OCI-LY3 (cell line): ENCODE data around the gene HOXB1.
A peak's percentile ranks its signal among the peaks of the same experiment; 100 is the strongest.

Source experiments
- H2AFZ ChIP-seq: fragments of 200-600, 300-600 bp; shearing (Covaris generic); 2 replicates; pipeline ENCODE4 v1.6.0; 2014; ENCODE audit warnings: antibody characterized with exemption, low read depth, low read length
- H3K27ac ChIP-seq: fragments of 200-600, 300-600 bp; sonication (generic); 2 replicates; pipeline ENCODE4 v1.5.1; 2014; ENCODE audit warnings: mild to moderate bottlenecking, low read length, moderate library complexity, mixed read lengths
- H3K27me3 ChIP-seq: fragments of 200-600, 300-600 bp; sonication (generic); 2 replicates; pipeline ENCODE4 v1.6.1; 2014; ENCODE audit warnings: low read depth, low read length, mixed read lengths
- H3K36me3 ChIP-seq: fragments of 200-600, 300-600 bp; sonication (generic); replicated peaks from 2 replicates; pipeline ENCODE3; 2014; ENCODE audit warnings: low read depth, low read length, mixed read lengths
- H3K4me1 ChIP-seq: fragments of 300-600, 200-600 bp; sonication (generic); 2 replicates; pipeline ENCODE4 v1.6.1; 2014; ENCODE audit warnings: low read length, mixed read lengths
- H3K4me2 ChIP-seq: fragments of 200-600, 300-600 bp; sonication (generic); 2 replicates; pipeline ENCODE4 v1.6.1; 2014; ENCODE audit warnings: low read length, mixed read lengths
- H3K4me3 ChIP-seq: fragments of 300-600, 200-600 bp; sonication (generic); 2 replicates; pipeline ENCODE4 v1.5.1; 2014; ENCODE audit warnings: antibody characterized with exemption, mild to moderate bottlenecking, low read length, moderate library complexity
- H3K79me2 ChIP-seq: fragments of 300-600, 200-600 bp; shearing (Covaris generic); 2 replicates; pipeline ENCODE4 v1.6.1; 2014; ENCODE audit warnings: mild to moderate bottlenecking, low read length, mixed read lengths
- H3K9ac ChIP-seq: fragments of 300-600, 200-600 bp; shearing (Covaris generic); 2 replicates; pipeline ENCODE4 v1.6.0; 2014; ENCODE audit warnings: mild to moderate bottlenecking, low read length, moderate library complexity
- H3K9me3 ChIP-seq: fragments of 200-600, 300-600 bp; shearing (Covaris generic); 2 replicates; pipeline ENCODE4 v1.6.1; 2014; ENCODE audit warnings: low read length, mixed read lengths; ENCODE audit not compliant: insufficient read depth
- H4K20me1 ChIP-seq: fragments of 200-600, 300-600 bp; sonication (generic); 2 replicates; pipeline ENCODE4 v1.6.1; 2016; ENCODE audit warnings: low read length, mixed read lengths; ENCODE audit not compliant: insufficient read depth
- CTCF ChIP-seq: fragments of 200-600, 300-600 bp; sonication (generic); IDR thresholded peaks from 2 replicates; pipeline ENCODE4 v1.5.1; 2014; ENCODE audit warnings: antibody characterized with exemption, low read length, low read depth
- EZH2phosphoT487 ChIP-seq: fragments of 200-600 bp; shearing (Covaris generic); IDR thresholded peaks from 2 replicates; pipeline ENCODE4 v1.6.1; 2018; ENCODE audit warnings: antibody characterized with exemption, mixed run types, low read depth

Gene HOXB1

GRCh38 chr17:48502312-48502711, 28.5 kb downstream of the HOXB1 start:
- no peak overlapping the region for H3K9ac ChIP-seq
- no peak overlapping the region for H3K27ac ChIP-seq
- peaks cover 47% of the 10 kb centered on the region for H3K4me1 ChIP-seq
- no peaks in the 10 kb centered on the region for H3K9me3 ChIP-seq
- no peaks in the 10 kb centered on the region for H3K27me3 ChIP-seq
- no peaks in the 10 kb centered on the region for H4K20me1 ChIP-seq
- no peak overlapping the region for H3K4me3 ChIP-seq
- H2AFZ ChIP-seq = no peak overlapping the region
- TF ChIP-seq EZH2phosphoT487 (no peak), CTCF (peak; percentile 17; the same call in 1 of the 2 replicates)
- H3K36me3 ChIP-seq = no peaks in the 10 kb centered on the region
- no peaks in the 10 kb centered on the region for H3K79me2 ChIP-seq
- no peak overlapping the region for H3K4me2 ChIP-seq

- Histone ChIP-seq H3K4me3 (no peak overlapping the region), H3K4me1 (peaks cover 32% of the 10 kb centered on the region), H3K9me3 (no peaks in the 10 kb centered on the region), H2AFZ (no peak overlapping the region), H3K36me3 (no peaks in the 10 kb centered on the region), H3K27me3 (no peaks in the 10 kb centered on the region), H4K20me1 (no peaks in the 10 kb centered on the region), H3K4me2 (no peak overlapping the region), H3K9ac (no peak overlapping the region), H3K79me2 (no peaks in the 10 kb centered on the region), H3K27ac (no peak overlapping the region)
- TF ChIP-seq EZH2phosphoT487 (no peak), CTCF (peak; percentile 42; the same call in 1 of the 2 replicates)
These were observed 30.1 kb downstream of the HOXB1 start for GRCh38 chr17:48500435-48501426.

DNA sequence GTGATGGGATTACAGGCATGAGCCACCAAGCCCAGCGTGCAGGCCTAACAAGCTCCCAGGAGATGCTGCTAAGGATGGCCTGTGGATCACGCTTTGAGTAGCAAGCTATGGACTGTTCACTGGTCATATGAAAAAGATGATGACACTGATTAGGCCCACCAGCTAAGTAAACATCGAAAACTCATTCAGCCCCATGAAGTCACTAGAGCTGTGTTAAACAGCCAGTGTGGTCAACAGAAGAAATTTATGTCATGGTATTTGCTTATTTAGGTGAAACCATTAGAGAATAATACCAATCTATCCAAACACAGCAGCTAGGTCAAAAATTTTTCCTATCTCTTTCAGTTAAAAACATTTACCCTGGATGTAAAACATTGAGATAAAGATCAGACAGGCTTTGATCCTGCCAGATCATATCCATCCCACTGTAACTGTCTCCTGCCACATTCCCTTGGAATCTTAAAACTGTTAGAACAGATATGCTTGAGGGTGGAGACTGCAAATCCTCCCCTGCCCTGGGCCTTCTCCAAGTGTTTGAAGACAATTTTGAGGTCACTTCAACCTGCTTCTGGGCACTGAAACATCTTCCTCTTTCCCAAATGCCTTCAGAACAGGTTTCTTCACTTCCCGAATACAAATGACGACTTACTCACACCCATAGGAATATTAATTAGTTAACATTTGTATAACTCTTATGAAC, 30.9 kb downstream of the HOXB1 start:
- Histone ChIP-seq H3K9me3 (no peaks in the 10 kb centered on the region), H2AFZ (no peak overlapping the region), H3K79me2 (no peaks in the 10 kb centered on the region), H3K4me2 (no peak overlapping the region), H3K4me3 (no peak overlapping the region), H3K9ac (no peak overlapping the region), H3K4me1 (peaks cover 23% of the 10 kb centered on the region), H3K27ac (no peak overlapping the region), H4K20me1 (no peaks in the 10 kb centered on the region), H3K36me3 (no peaks in the 10 kb centered on the region), H3K27me3 (no peaks in the 10 kb centered on the region)
- TF ChIP-seq EZH2phosphoT487 (no peak), CTCF (no peak)

- no peak overlapping the region for H3K4me2 ChIP-seq
- no peaks in the 10 kb centered on the region for H3K79me2 ChIP-seq
- H3K9me3 ChIP-seq = no peaks in the 10 kb centered on the region
- H3K4me3 ChIP-seq = no peak overlapping the region
- peaks cover 22% of the 10 kb centered on the region for H3K4me1 ChIP-seq
- H4K20me1 ChIP-seq = no peaks in the 10 kb centered on the region
- H3K27ac ChIP-seq = no peak overlapping the region
- TF ChIP-seq CTCF (no peak), EZH2phosphoT487 (no peak)
- H3K9ac ChIP-seq = no peak overlapping the region
- no peak overlapping the region for H2AFZ ChIP-seq
- H3K27me3 ChIP-seq = no peaks in the 10 kb centered on the region
- no peaks in the 10 kb centered on the region for H3K36me3 ChIP-seq
These were observed 31.6 kb downstream of the HOXB1 start for GRCh38 chr17:48499248-48499647.
